Endothelial cell of umbilical vein (primary cell): ENCODE measurements around the gene DNAH9. TPM values are rescaled to one million over a fixed set of nuclear protein-coding genes. Genes with fewer than 3 reads are reported as not detected.

Experiments
- BruUV-seq: library from RNA; stranded (reverse); fragments of 400-500 nt; replicated peaks from 2 replicates; lab custom pipeline; 2021; lab: Mats Ljungman, UMichigan
- CTCF ChIA-PET: fragments of 300-600, 350-600 bp; sonication (Branson Sonifier 250); formaldehyde crosslinking; loops from one replicate; lab custom pipeline; 2021; ENCODE audit warnings: antibody characterized with exemption, inconsistent platforms; lab: Charles Lee
- POLR2A ChIA-PET: fragments of 300-600, 350-600 bp; sonication (Branson Sonifier 250); formaldehyde crosslinking; loops from one replicate; lab custom pipeline; 2021; ENCODE audit warnings: antibody characterized with exemption, inconsistent platforms; lab: Charles Lee
- DNase-seq: peaks from one replicate; pipeline ENCODE4 v3.0.0-alpha.2; 2011; ENCODE audit warnings: low read depth, low spot score
- FAIRE-seq: peaks from 2 replicates; lab custom pipeline; 2011; peaks lifted over from hg19 to GRCh38; lab: Jason Lieb, UNC
- H2AFZ ChIP-seq: 2 replicates; pipeline ENCODE4 v1.6.0; 2012; ENCODE audit warnings: low read depth, low read length, control low read depth, inconsistent platforms
- H3K27ac ChIP-seq: 2 replicates; pipeline ENCODE4 v1.5.1; 2011; ENCODE audit warnings: low read depth, mild to moderate bottlenecking, control low read depth, low read length, moderate library complexity; ENCODE audit not compliant: insufficient read depth
- H3K27me3 ChIP-seq, 2 experiments: 2 replicates each; pipeline versions ENCODE4 v1.6.0 to v1.6.1; 2011; ENCODE audit warnings: low read length in 2 of 2, mixed read lengths in 1 of 2; ENCODE audit not compliant: control insufficient read depth in 2 of 2, insufficient read depth in 2 of 2
- H3K36me3 ChIP-seq, 2 experiments: 2 replicates in 1 of 2; 3 replicates in 1 of 2; pipeline ENCODE4 v1.5.1; 2011; ENCODE audit warnings: low read length in 2 of 2, mild to moderate bottlenecking in 1 of 2, moderate library complexity in 1 of 2; ENCODE audit not compliant: control insufficient read depth in 2 of 2, insufficient read depth in 2 of 2; ENCODE audit errors: extremely low read depth in 1 of 2
- H3K4me1 ChIP-seq: 3 replicates; pipeline ENCODE4 v1.5.1; 2011; ENCODE audit warnings: mild to moderate bottlenecking, low read length; ENCODE audit not compliant: control insufficient read depth, insufficient read depth; ENCODE audit errors: extremely low read depth
- H3K4me2 ChIP-seq: 2 replicates; pipeline ENCODE4 v1.6.1; 2011; ENCODE audit warnings: low read length, control low read depth, mixed read lengths; ENCODE audit not compliant: insufficient read depth
- H3K4me3 ChIP-seq, 3 experiments: fragments of 200-600 bp in 1 of 3; sonication (generic), shearing (Covaris generic) in 1 of 3; replicated peaks in 1 of 3; 2 replicates each; pipeline ENCODE4 v1.5.1; 2011 to 2016; ENCODE audit warnings: control low read depth in 3 of 3, low read length in 3 of 3, mild to moderate bottlenecking in 2 of 3, inconsistent platforms in 1 of 3, low read depth in 1 of 3, moderate library complexity in 1 of 3; ENCODE audit not compliant: insufficient read depth in 1 of 3
- H3K79me2 ChIP-seq: 2 replicates; pipeline ENCODE4 v1.6.0; 2012; ENCODE audit warnings: low read length, inconsistent platforms; ENCODE audit not compliant: control insufficient read depth, insufficient read depth
- H3K9ac ChIP-seq: replicated peaks from 2 replicates; pipeline ENCODE3; 2011; ENCODE audit warnings: low read length, control low read depth; ENCODE audit not compliant: insufficient read depth; ENCODE audit errors: extremely low read depth
- H3K9me1 ChIP-seq: replicated peaks from 3 replicates; pipeline ENCODE4 v1.6.0; 2011; ENCODE audit warnings: mild to moderate bottlenecking, low read length; ENCODE audit not compliant: control insufficient read depth, insufficient read depth; ENCODE audit errors: extremely low read depth
- H3K9me3 ChIP-seq: replicated peaks from 2 replicates; pipeline ENCODE4 v1.5.1; 2012; ENCODE audit warnings: low read length, inconsistent platforms; ENCODE audit not compliant: control insufficient read depth, insufficient read depth
- H4K20me1 ChIP-seq: replicated peaks from 2 replicates; pipeline ENCODE3; 2011; ENCODE audit warnings: mild to moderate bottlenecking, low read length; ENCODE audit not compliant: control insufficient read depth, insufficient read depth; ENCODE audit errors: extremely low read depth
- CTCF ChIP-seq, 2 donors: IDR thresholded peaks; 1 replicate in 1 of 2; 2 replicates in 1 of 2; pipeline ENCODE4 v1.5.1; 2011; ENCODE audit warnings: low read length in 2 of 2, mild to moderate bottlenecking in 2 of 2, moderate library complexity in 2 of 2, control low read depth in 1 of 2, inconsistent platforms in 1 of 2, low read depth in 1 of 2; ENCODE audit not compliant: insufficient read depth in 1 of 2; ENCODE audit errors: extremely low read depth in 1 of 2
- EZH2 ChIP-seq: IDR thresholded peaks from 2 replicates; pipeline ENCODE4 v1.6.1; 2012; ENCODE audit warnings: borderline replicate concordance, low read depth, mild to moderate bottlenecking, moderate library complexity, low read length, inconsistent platforms; ENCODE audit not compliant: severe bottlenecking
- FOS ChIP-seq: IDR thresholded peaks from 2 replicates; pipeline ENCODE4 v1.6.1; 2011; ENCODE audit warnings: mild to moderate bottlenecking, low read length, moderate library complexity, borderline replicate concordance; ENCODE audit not compliant: insufficient read depth
- GATA2 ChIP-seq: IDR thresholded peaks from 2 replicates; pipeline ENCODE4 v1.7.0; 2011; ENCODE audit warnings: low read depth, mild to moderate bottlenecking, moderate library complexity, mixed read lengths, low read length; ENCODE audit not compliant: insufficient read length, insufficient read depth
- MAX ChIP-seq: IDR thresholded peaks from 2 replicates; pipeline ENCODE4 v1.6.1; 2011; ENCODE audit not compliant: insufficient read depth, insufficient read length
- MYC ChIP-seq: IDR thresholded peaks from one replicate; pipeline ENCODE4 v1.6.1; 2011; ENCODE audit warnings: mild to moderate bottlenecking, low read depth, low read length
- POLR2A ChIP-seq: IDR thresholded peaks from 2 replicates; pipeline ENCODE4 v1.6.1; 2012; ENCODE audit warnings: low read depth, mild to moderate bottlenecking, control low read depth, low read length
- POLR2AphosphoS5 ChIP-seq: IDR thresholded peaks from 2 replicates; pipeline ENCODE4 v1.6.1; 2012; ENCODE audit warnings: low read depth, mild to moderate bottlenecking, control low read depth, low read length, moderate library complexity; ENCODE audit not compliant: insufficient read depth
- dilution Hi-C: fragments of 300-500 bp; cut with MboI; formaldehyde crosslinking; loops from one replicate; pipeline ENCODE4 v1.15.0; 2019; ENCODE audit warnings: low sequenced_read_pairs; ENCODE audit not compliant: extremely low pct_ligation_motif_present
- intact Hi-C: fragments of 100-400 bp; cut with micrococcal nuclease; formaldehyde crosslinking; loops from one replicate; pipeline ENCODE4 v1.10.0; 2022
- polyA plus RNA-seq, 4 experiments: library from polyadenylated mRNA; depleted of rRNA in 3 of 4; stranded (reverse) in 3 of 4; unstranded in 1 of 4; fragments of >200 nt; gene quantifications; 2 replicates each; pipeline versions ENCODE4 v1.2.1 to v1.2.3, GENCODE V29; 2011 to 2012; ENCODE audit warnings: missing spikeins in 1 of 4
- total RNA-seq: library from RNA; stranded (reverse); gene quantifications from 2 replicates; pipeline ENCODE4 v1.2.3, GENCODE V29; 2021

The DNAH9 gene
- total and polyA plus RNA-seq, 2 donors (not counting 3 experiments of a cell fraction or from before 2014, with no cell fraction given) = not detected

DNA sequence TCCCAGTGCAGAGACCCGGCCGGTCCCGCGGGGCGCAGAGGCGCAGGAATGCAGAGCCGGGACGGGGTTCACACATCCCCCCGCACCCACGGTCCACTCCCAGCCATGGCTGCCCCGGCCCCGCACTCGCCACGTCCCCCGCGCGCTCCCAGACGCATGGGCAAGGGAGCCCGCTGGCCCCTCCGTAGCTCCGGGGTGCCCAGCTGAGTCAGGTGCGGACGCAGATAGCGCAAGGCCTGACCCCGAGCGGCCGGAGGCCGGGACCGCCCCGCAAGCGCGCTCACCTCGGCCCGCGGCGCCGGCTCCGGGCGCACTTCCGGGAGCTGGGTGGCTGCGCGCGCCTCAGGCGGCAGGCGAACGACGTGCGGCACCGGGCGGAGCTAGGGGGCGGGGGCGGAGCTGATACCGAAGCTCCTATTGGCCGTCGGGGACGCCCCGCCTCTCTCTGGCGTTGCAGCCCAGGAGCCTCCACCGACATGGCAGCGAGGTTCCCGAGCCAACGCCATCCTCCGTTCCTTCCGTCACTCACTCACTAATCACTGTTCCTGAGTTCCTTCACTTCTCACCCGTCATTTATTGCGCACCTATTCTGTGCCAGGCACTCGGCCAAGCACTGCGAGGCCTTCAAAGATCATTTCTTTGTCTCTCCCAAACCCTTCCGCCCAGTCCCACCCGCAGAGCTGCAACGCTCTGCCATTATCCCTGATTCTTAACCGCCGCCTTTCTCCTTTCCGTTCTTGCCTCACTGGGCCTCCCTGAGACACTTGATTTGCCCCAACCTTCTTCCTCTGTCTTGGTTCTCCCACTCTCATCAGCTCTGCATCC, 399.1 kb downstream of the DNAH9 start, which contains the start of gene ZNF18:
Gene ZNF18, minus strand, starts transcription at position 329 of the 825 bp plus-strand sequence. CDS start 4,646 bp downstream, outside the sequence.
- Histone ChIP-seq H3K36me3 (peaks cover 0 to 3% of the 10 kb centered on the region in 2 experiments), H3K79me2 (no peaks in the 10 kb centered on the region), H3K27ac (peak within 1 kb of the TSS; percentile 54), H3K9me3 (no peaks in the 10 kb centered on the region), H3K4me3 (peak within 1 kb of the TSS; percentile 91 to 95 (median 92)), H3K9me1 (no peaks in the 10 kb centered on the region), H3K9ac (peak within 1 kb of the TSS; percentile 82), H3K4me2 (peak within 1 kb of the TSS; percentile 98), H4K20me1 (no peaks in the 10 kb centered on the region), H3K27me3 (peaks cover 0 to 2% of the 10 kb centered on the region in 2 experiments), H2AFZ (peak within 1 kb of the TSS; percentile 94), H3K4me1 (peaks cover 3% of the 10 kb centered on the region)
- TSS peak; percentile 94 for BruUV-seq
- TF ChIP-seq FOS (peak; percentile 10), POLR2AphosphoS5 (peak; percentile 98), MYC (no peak), POLR2A (peak; percentile 99)
- ChIA-PET CTCF (interaction anchor here (0.7 to 2.7 kb wide), 10 partner anchors 8 to 1267 kb away, joined by 3 to 22 read pairs (median 6); partner anchors contain the start of genes MAP2K4 and TMEM220), POLR2A (interaction anchor here (0.6 to 3.3 kb wide), 12 partner anchors 10 to 1021 kb away, joined by 3 to 44 read pairs (median 3); partner anchors contain the start of genes ELAC2 and MAP2K4)
- DNase-seq = peak; percentile 94
- intact Hi-C loops (loop anchor here (1.0 to 2.0 kb wide), 2 partner anchors 23 to 1021 kb away; partner anchors contain the start of genes ELAC2 and MAP2K4), dilution Hi-C loops (no loop called here)
- peak; percentile 96 for FAIRE-seq

DNA sequence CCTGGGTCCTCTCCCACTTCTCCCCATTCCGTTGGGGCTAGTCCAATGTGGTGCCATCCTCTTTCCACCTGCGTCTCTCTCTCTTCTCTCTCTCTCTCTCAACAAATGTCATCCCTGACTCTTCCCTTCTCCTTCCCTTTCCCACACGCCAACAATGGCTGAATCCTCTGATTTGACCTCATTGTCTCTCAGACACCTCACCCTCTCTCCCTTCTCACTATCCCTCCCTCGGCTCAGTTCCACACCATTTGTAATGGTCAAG, 399.6 kb downstream of the DNAH9 start:
- FAIRE-seq = peak; percentile 42
- Histone ChIP-seq H3K4me2 (peak overlapping the region; percentile 85), H2AFZ (peak overlapping the region; percentile 90), H3K4me3 (peak overlapping the region; percentile 39 to 91 (median 64)), H3K9me1 (no peaks in the 10 kb centered on the region), H3K9ac (peak overlapping the region; percentile 74), H3K9me3 (no peaks in the 10 kb centered on the region), H4K20me1 (no peaks in the 10 kb centered on the region), H3K4me1 (peaks cover 3% of the 10 kb centered on the region), H3K27ac (no peak overlapping the region), H3K79me2 (no peaks in the 10 kb centered on the region), H3K27me3 (peaks cover 0 to 2% of the 10 kb centered on the region in 2 experiments), H3K36me3 (no peaks in the 10 kb centered on the region)
- intact Hi-C loops (loop anchor here (1.0 to 2.0 kb wide), 2 partner anchors 22 to 1021 kb away; partner anchors contain the start of genes ELAC2 and MAP2K4), dilution Hi-C loops (no loop called here)
- POLR2A ChIA-PET = interaction anchor here (0.7 to 3.3 kb wide), 3 partner anchors 9 to 25 kb away, joined by 3 to 44 read pairs (median 8); partner anchors contain the start of gene MAP2K4
- TF ChIP-seq FOS = no peak
- no peak for TF ChIP-seq EZH2
- TF ChIP-seq CTCF (IDR thresholded peaks at IDR 0.05; ENCODE audit: extremely low read depth in 1 of 2, insufficient read depth in 1 of 2, low read depth in 1 of 2, low read length in 2 of 2) = no peak
- TF ChIP-seq MYC = no peak
- TF ChIP-seq MAX = no peak
- TF ChIP-seq GATA2 = no peak
- TF ChIP-seq POLR2A = no peak
- CTCF ChIA-PET = interaction anchor here (1.0 to 2.7 kb wide), 8 partner anchors 9 to 1268 kb away, joined by 3 to 22 read pairs (median 8); partner anchors contain the start of genes MAP2K4 and TMEM220
- BruUV-seq = no TSS peak
- no peak for DNase-seq
